Measurements from ENCODE around the gene WAC.
"Not testable (repeated sequence)": the region's sequence is repeated elsewhere in the genome, so short reads cannot be mapped to it uniquely, and the experiment has no call there.

The WAC gene

GRCh38 chr10:28569506-28570159, 36.7 kb downstream of the WAC start:
- no peak for DNase-seq (ENCODE audit: low spot score)

- DNase-seq (ENCODE audit: low spot score) = no peak
Measured at GRCh38 chr10:28570598-28570997, 37.7 kb downstream of the WAC start.

- no peak for DNase-seq (ENCODE audit: low spot score)
Measured at GRCh38 chr10:28571265-28571664, 38.3 kb downstream of the WAC start.

- DNase-seq (ENCODE audit: low spot score) = not testable (repeated sequence)
Measured at GRCh38 chr10:28574214-28574613, 41.3 kb downstream of the WAC start.

- no peak for DNase-seq (ENCODE audit: low spot score)
Measured at GRCh38 chr10:28575852-28576251, 42.9 kb downstream of the WAC start.

GRCh38 chr10:28577506-28577905, 44.6 kb downstream of the WAC start:
- DNase-seq (ENCODE audit: low spot score) = no peak

- no peak for DNase-seq (ENCODE audit: low spot score)
Measured at GRCh38 chr10:28578454-28578853, 45.5 kb downstream of the WAC start.

GRCh38 chr10:28580825-28581224, 47.9 kb downstream of the WAC start:
- DNase-seq (ENCODE audit: low spot score) = no peak

GRCh38 chr10:28581916-28582315, 49.0 kb downstream of the WAC start:
- DNase-seq (ENCODE audit: low spot score) = no peak

- no peak for DNase-seq (ENCODE audit: low spot score)
Measured at GRCh38 chr10:28585076-28585475, 52.2 kb downstream of the WAC start.

- DNase-seq (ENCODE audit: low spot score) = no peak
Measured at GRCh38 chr10:28586176-28586575, 53.3 kb downstream of the WAC start.

- DNase-seq (ENCODE audit: low spot score) = no peak
Measured at GRCh38 chr10:28587270-28587969, 54.5 kb downstream of the WAC start.

- peak; percentile 48 for DNase-seq (ENCODE audit: low spot score)
Measured at GRCh38 chr10:28587970-28588290, 55.0 kb downstream of the WAC start.

- peak; percentile 69 for DNase-seq (ENCODE audit: low spot score)
Measured at GRCh38 chr10:28592953-28593352, 60.0 kb downstream of the WAC start.

GRCh38 chr10:28593811-28594210, 60.9 kb downstream of the WAC start:
- peak; percentile 19 for DNase-seq (ENCODE audit: low spot score)

GRCh38 chr10:28594406-28594805, 61.5 kb downstream of the WAC start:
- DNase-seq (ENCODE audit: low spot score) = no peak

GRCh38 chr10:28595613-28596012, 62.7 kb downstream of the WAC start:
- DNase-seq (ENCODE audit: low spot score) = no peak

GRCh38 chr10:28600056-28600455, 67.1 kb downstream of the WAC start:
- no peak for DNase-seq (ENCODE audit: low spot score)

- no peak for DNase-seq (ENCODE audit: low spot score)
Measured at GRCh38 chr10:28601012-28601411, 68.1 kb downstream of the WAC start.

GRCh38 chr10:28604567-28605536, 71.9 kb downstream of the WAC start:
- DNase-seq (ENCODE audit: low spot score) = no peak

- no peak for DNase-seq (ENCODE audit: low spot score)
Measured at GRCh38 chr10:28606568-28606967, 73.7 kb downstream of the WAC start.

GRCh38 chr10:28609636-28610035, 76.7 kb downstream of the WAC start:
- not testable (repeated sequence) for DNase-seq (ENCODE audit: low spot score)

GRCh38 chr10:28612877-28613276, 80.0 kb downstream of the WAC start:
- no peak for DNase-seq (ENCODE audit: low spot score)
